Calu3 (cell line): Measurements from ENCODE around the gene RXRA. TPM values are rescaled to one million over a fixed set of nuclear protein-coding genes. Genes with fewer than 3 reads are reported as not detected.

Experiments used
- BruUV-seq: library from RNA; stranded (reverse); fragments of 400-500 nt; replicated peaks from 2 replicates; lab custom pipeline; 2021; lab: Mats Ljungman, UMichigan
- CTCF ChIA-PET: fragments of 300-600 bp; sonication (Branson Sonifier 250); formaldehyde crosslinking; loops from one replicate; lab custom pipeline; 2022; ENCODE audit warnings: antibody characterized with exemption; lab: Charles Lee
- DNase-seq: peaks from one replicate; pipeline ENCODE4 v3.0.0; 2022
- H3K27ac Mint-ChIP-seq: one replicate; pipeline ENCODE4 v1.8.0; 2022; ENCODE audit warnings: mixed read lengths; ENCODE audit not compliant: unreplicated experiment
- H3K27me3 Mint-ChIP-seq: one replicate; pipeline ENCODE4 v1.8.0; 2022; ENCODE audit warnings: mixed read lengths; ENCODE audit not compliant: unreplicated experiment
- H3K36me3 Mint-ChIP-seq: one replicate; pipeline ENCODE4 v1.8.0; 2022; ENCODE audit warnings: mild to moderate bottlenecking, moderate library complexity, mixed read lengths; ENCODE audit not compliant: insufficient read depth, unreplicated experiment
- H3K4me1 Mint-ChIP-seq: one replicate; pipeline ENCODE4 v1.8.0; 2022; ENCODE audit warnings: mild to moderate bottlenecking, low read depth, mixed read lengths; ENCODE audit not compliant: unreplicated experiment
- H3K4me3 Mint-ChIP-seq: one replicate; pipeline ENCODE4 v1.8.0; 2022; ENCODE audit warnings: mild to moderate bottlenecking, low read depth, moderate library complexity, mixed read lengths; ENCODE audit not compliant: unreplicated experiment
- H3K9me3 Mint-ChIP-seq: one replicate; pipeline ENCODE4 v1.8.0; 2022; ENCODE audit warnings: low read depth, mixed read lengths; ENCODE audit not compliant: unreplicated experiment
- intact Hi-C: fragments of 100-400 bp; cut with micrococcal nuclease; formaldehyde crosslinking; loops from one replicate; pipeline ENCODE4 v1.10.0; 2022; ENCODE audit not compliant: unreplicated experiment
- total RNA-seq: library from RNA; stranded (reverse); gene quantifications from 2 replicates; pipeline ENCODE4 v1.2.3, GENCODE V29; 2022
- TF ChIP-seq, protein P1 (sequence below): fragments of 200-600 bp; IDR thresholded peaks from one replicate; pipeline ENCODE4 v1.8.0; 2022; ENCODE audit warnings: antibody characterized with exemption; ENCODE audit not compliant: unreplicated experiment

RXRA gene
- total RNA-seq, 1 experiment from 2014 or later = 15.0 TPM

DNA sequence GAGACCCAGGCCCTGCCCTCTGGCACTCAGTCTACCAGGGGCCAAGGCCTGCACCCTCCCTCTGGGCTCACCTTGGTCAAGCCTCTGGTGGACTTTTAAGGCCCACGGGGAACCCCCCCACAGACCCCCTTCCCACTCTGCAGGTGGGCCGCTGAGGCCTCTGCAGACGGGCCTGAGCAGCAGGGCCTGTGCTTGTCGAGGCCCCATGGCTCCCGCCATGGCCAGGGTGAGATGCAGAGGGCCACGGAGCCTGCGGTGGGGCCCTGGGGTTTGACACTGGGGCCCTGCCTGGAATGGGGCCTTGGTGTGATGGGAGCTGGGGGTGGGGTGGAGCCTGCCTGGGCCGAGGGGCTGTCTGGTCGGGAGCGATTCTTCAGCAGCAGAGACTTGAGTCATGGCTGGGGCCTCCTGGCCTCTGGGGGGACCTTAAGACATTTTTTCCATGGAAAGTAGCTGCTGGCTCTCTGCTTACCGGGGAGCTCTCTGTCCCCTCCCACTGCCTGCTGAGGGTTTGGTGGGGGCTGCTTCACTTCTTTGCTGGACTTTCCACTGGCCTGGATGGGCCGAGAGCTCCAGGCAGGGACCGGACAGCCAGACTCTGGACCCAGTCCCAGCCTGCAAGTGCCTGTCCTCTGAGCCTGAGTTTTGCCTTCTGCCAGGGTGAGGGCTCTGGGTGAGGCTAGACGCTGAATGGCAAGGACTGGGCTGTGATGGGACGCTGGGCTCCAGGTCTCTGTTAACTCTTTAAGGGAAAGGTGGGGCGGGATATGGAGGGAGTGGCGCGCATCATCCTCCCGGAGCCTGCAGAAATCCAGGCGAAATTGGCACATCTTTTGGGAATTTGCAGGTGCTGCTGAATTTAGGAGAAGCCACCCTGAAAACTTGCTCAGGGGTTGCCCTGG, 132.2 kb downstream of the RXRA start:
- Mint-ChIP-seq H3K27ac (no peak overlapping the region), H3K9me3 (no peaks in the 10 kb centered on the region), H3K4me1 (no peaks in the 10 kb centered on the region), H3K4me3 (no peak overlapping the region), H3K27me3 (peaks cover 13% of the 10 kb centered on the region), H3K36me3 (no peaks in the 10 kb centered on the region)
- intact Hi-C loops = no loop called here
- TF ChIP-seq, protein P1, sequence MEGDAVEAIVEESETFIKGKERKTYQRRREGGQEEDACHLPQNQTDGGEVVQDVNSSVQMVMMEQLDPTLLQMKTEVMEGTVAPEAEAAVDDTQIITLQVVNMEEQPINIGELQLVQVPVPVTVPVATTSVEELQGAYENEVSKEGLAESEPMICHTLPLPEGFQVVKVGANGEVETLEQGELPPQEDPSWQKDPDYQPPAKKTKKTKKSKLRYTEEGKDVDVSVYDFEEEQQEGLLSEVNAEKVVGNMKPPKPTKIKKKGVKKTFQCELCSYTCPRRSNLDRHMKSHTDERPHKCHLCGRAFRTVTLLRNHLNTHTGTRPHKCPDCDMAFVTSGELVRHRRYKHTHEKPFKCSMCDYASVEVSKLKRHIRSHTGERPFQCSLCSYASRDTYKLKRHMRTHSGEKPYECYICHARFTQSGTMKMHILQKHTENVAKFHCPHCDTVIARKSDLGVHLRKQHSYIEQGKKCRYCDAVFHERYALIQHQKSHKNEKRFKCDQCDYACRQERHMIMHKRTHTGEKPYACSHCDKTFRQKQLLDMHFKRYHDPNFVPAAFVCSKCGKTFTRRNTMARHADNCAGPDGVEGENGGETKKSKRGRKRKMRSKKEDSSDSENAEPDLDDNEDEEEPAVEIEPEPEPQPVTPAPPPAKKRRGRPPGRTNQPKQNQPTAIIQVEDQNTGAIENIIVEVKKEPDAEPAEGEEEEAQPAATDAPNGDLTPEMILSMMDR = no peak
- no TSS peak for BruUV-seq
- DNase-seq = no peak
- CTCF ChIA-PET = no interaction called here

DNA sequence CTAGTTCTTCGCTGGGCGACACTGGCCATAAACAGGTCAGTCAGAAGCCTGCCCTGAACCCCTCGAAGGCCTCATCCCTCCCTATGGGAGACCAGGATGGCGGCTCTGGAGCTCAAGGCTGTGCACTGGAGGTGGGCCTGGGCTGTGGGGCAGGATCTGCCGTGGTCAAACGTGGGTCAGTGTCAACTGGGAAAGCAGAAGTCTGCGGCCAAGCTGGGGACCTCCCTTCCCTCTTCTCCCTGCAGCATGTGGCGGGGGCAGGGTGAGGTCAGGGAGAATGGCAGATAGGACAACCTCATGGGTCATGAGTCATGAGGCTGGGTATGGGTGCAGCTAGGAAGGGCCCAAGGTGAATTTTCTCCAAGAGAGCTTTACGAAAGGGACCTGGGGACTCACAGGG, 132.9 kb downstream of the RXRA start:
- intact Hi-C loops = no loop called here
- Mint-ChIP-seq H3K4me1 (no peaks in the 10 kb centered on the region), H3K27me3 (peaks cover 13% of the 10 kb centered on the region), H3K36me3 (no peaks in the 10 kb centered on the region), H3K9me3 (no peaks in the 10 kb centered on the region), H3K4me3 (no peak overlapping the region), H3K27ac (no peak overlapping the region)
- CTCF ChIA-PET = no interaction called here
- no TSS peak for BruUV-seq
- no peak for DNase-seq
- TF ChIP-seq, protein P1 = no peak

DNA sequence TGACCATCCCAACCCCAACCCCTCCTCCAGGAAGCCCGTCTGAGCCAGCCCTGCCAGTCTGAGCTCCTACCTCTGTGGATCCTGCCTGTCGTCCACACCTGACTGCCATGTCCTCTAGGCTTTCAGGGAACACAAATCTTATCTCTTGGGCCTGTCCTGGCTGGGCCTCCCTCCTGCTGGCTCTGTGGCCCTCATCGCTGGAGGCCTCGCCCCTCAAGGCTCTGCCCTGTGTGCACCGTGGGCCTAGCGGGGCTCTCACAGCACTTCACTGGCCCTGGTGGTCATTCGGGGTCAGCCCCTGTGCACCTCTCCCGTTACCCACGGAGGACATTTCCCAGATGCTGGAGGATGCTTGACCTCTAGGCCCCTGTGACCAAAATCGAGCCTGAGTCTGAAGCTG, 133.3 kb downstream of the RXRA start:
- no peak overlapping the region for H3K4me3 Mint-ChIP-seq
- intact Hi-C loops = no loop called here
- CTCF ChIA-PET = no interaction called here
- H3K4me1 Mint-ChIP-seq = no peaks in the 10 kb centered on the region
- no peaks in the 10 kb centered on the region for H3K36me3 Mint-ChIP-seq
- H3K27me3 Mint-ChIP-seq = peaks cover 13% of the 10 kb centered on the region
- TF ChIP-seq, protein P1 = no peak
- H3K27ac Mint-ChIP-seq = no peak overlapping the region
- DNase-seq = no peak
- H3K9me3 Mint-ChIP-seq = no peaks in the 10 kb centered on the region
- BruUV-seq = no TSS peak

DNA sequence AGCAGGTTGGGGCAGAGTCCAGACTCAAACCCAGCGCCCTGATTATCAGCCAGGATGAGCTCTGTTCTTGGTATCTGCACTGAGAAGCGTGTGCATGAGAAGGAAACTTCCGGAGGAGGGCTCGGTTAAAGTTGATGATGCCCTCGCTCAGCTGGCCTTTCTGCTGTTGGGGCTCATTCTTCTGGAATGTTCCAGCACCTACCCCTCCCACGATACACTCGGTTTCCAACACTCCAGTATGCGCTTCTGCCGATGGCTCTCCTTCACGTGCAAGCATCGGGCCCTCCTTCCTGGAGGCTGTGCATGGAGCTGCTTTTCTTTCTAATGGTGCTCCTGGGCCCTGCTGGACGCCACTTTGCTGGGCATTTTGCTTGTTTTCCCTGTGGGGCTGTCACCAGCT, 134.0 kb downstream of the RXRA start:
- TF ChIP-seq, protein P1 = no peak
- H3K27me3 Mint-ChIP-seq = peaks cover 13% of the 10 kb centered on the region
- no peak overlapping the region for H3K27ac Mint-ChIP-seq
- no peak for DNase-seq
- no peaks in the 10 kb centered on the region for H3K4me1 Mint-ChIP-seq
- no peaks in the 10 kb centered on the region for H3K9me3 Mint-ChIP-seq
- no TSS peak for BruUV-seq
- intact Hi-C loops = no loop called here
- CTCF ChIA-PET = no interaction called here
- H3K36me3 Mint-ChIP-seq = no peaks in the 10 kb centered on the region
- no peak overlapping the region for H3K4me3 Mint-ChIP-seq
